Choroid plexus epithelial cell (primary cell): ENCODE results near the gene NARS2.

Source experiments
- DNase-seq: peaks from one replicate; pipeline ENCODE4 v3.0.0-alpha.2; 2010; ENCODE audit warnings: low read depth
- H3K4me3 ChIP-seq: 2 replicates; pipeline ENCODE4 v1.5.1; 2011; ENCODE audit warnings: low read depth, mild to moderate bottlenecking, control low read depth, low read length, moderate library complexity
- TF ChIP-seq, protein P1 (sequence below): conservative IDR thresholded peaks from 2 replicates; pipeline ENCODE4 v1.5.1; 2011; ENCODE audit warnings: low read depth, mild to moderate bottlenecking, control low read depth, inconsistent platforms, low read length, moderate library complexity

NARS2 gene

DNA sequence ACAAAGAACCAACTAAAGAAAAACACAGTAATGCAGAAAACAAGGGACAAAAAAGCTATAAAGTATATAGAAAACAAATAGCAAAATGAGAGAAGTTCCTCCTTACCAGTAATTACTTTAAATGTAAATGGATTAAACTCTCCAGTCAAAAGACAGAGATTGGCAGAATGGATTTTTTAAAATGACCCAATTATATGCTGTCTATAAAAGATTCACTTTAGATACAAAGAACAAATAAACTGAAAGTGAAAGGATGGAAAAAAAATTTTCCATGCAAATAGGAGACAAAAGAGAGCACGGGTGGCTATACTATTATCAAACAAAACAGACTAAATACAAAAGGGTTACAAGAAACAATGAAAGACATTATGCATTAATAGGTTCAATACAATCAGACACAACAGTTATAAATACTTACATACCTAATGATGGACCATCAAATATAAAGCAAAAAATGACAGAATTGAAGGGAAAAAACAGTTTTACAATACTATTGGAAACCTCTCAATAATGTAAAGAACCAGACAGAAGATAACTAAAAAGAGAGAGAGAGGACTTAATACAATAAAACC is 64.6 kb downstream of the NARS2 start:
- H3K4me3 ChIP-seq = no peak overlapping the region
- no peak for DNase-seq
- TF ChIP-seq, protein P1, sequence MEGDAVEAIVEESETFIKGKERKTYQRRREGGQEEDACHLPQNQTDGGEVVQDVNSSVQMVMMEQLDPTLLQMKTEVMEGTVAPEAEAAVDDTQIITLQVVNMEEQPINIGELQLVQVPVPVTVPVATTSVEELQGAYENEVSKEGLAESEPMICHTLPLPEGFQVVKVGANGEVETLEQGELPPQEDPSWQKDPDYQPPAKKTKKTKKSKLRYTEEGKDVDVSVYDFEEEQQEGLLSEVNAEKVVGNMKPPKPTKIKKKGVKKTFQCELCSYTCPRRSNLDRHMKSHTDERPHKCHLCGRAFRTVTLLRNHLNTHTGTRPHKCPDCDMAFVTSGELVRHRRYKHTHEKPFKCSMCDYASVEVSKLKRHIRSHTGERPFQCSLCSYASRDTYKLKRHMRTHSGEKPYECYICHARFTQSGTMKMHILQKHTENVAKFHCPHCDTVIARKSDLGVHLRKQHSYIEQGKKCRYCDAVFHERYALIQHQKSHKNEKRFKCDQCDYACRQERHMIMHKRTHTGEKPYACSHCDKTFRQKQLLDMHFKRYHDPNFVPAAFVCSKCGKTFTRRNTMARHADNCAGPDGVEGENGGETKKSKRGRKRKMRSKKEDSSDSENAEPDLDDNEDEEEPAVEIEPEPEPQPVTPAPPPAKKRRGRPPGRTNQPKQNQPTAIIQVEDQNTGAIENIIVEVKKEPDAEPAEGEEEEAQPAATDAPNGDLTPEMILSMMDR = no peak

DNA sequence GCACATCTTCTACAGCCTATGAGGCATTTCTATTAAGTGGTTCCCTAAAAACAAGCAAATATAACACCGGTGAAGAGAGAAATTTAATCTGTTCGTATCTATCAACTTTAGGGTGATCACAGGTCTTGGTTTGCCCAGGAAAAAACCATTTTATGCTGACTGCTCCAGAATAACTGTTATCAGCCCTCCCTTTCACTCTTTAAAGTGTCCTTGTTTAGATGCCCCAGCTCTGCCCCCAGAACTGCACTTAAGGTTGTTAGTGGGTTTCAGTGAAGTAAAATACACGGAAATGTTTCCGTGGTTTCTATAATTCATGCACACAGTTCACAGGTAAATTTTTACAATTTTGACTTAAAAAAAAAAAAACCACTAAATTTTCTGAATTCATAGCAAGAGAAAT is 70.0 kb downstream of the NARS2 start:
- TF ChIP-seq, protein P1 = no peak
- no peak overlapping the region for H3K4me3 ChIP-seq

DNA sequence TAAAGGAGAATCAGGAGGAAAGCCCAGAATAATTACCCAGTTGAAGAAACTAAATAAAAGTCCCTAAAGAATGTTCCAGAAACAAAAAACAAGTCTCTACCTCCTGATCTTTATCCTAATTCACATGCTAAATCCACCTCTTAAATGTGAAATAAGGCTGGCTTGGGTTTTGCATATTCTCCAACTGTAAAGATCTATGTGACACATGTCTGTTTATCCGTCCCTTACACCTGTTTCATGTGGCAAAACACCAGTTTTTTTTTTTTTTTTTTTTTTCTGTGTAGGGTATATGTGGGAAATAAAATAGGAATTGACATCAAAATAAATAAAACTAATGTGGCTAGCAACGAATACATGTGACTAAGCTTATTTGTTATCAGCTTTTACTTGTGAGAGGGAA is 70.5 kb downstream of the NARS2 start:
- TF ChIP-seq, protein P1 = no peak
- DNase-seq = no peak
- H3K4me3 ChIP-seq = no peak overlapping the region

More for the DNA sequence above, 70.0 kb downstream of the NARS2 start:
- no peak for DNase-seq

DNA sequence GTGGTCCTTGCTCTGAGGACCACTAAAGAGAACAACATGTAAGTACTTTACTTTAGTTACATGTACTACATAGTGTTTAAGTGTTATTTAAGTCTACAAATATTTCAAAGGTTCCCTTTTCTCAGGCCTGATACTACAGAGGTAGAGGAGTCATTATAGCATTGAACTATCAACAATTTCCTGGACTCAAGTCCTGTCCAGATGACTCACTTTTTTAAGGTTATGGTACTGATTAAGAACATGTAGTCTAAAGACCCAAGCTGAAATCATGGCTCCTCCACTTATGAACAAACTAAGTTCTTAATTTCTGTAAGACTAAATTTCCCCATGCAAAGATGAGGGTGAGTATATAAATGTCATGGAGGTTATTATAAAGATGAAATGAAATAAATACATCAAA is 74.7 kb downstream of the NARS2 start:
- no peak overlapping the region for H3K4me3 ChIP-seq
- TF ChIP-seq, protein P1 = no peak
- peak; percentile 17 for DNase-seq

DNA sequence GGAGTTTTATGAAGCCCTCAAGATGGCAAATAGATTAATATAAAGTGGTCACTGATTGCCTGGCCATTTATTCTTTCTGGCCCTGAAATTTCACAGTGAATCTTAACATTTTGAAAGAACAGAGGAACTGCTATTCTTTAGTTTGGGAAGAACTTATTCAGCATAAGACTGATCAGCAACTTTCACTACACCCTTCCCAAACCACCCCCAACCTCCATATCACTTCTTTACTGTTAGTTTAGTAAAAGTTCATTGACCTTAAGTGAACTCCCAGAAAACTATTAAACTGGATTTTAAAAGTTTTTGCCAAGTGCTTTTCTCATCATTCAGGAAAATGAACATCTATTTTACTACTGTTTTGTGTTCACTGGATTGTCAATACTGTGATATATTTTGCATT is 77.4 kb downstream of the NARS2 start:
- no peak for DNase-seq
- H3K4me3 ChIP-seq = no peak overlapping the region
- TF ChIP-seq, protein P1 = no peak

DNA sequence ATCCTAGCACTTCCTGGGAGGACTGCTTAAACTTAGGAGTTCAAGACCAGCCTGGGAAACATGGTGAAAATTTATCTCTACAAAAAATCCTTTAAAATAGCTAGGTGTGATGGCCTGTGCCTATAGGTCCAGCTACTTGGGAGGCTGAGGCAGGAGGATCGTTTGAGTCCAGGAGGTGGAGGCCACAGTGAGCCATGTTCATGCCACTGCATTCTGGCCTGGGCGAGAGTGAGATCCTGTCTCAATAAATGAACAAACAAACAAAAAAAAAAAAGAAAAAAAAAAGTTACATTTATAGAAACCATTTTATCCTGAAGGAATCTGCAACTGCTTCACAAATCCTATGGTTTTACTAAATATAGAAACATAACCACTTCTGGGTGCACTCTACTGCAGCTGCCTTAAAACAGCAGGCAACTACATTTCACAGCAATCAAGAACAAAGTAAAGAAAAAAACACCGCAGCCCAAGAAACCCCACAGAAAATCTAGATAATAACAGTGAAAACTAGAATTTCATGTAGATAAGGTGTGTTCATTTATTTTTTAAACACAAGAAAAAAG is 81.2 kb downstream of the NARS2 start:
- TF ChIP-seq, protein P1 = no peak
- DNase-seq = no peak
- no peak overlapping the region for H3K4me3 ChIP-seq

DNA sequence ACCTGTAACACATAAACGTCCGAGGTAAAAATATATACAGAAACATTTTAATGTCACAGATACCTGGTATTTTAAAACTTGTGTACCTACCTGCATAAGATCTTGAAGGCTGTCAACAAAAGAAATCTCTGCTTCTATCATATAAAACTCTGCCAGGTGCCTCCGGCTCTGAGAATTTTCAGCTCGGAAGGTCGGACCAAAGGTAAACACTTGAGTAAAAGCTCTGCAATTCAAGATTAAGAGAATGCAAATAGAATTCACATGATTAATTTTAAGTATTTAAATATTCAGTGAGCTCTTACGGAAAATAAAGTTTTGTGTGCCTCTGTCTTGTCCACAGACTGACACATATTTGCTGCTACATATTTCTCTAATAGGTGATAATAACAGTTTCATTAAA is 81.7 kb downstream of the NARS2 start:
- H3K4me3 ChIP-seq = no peak overlapping the region
- TF ChIP-seq, protein P1 = no peak
- no peak for DNase-seq
